HG03432 (cell line): Measurements from ENCODE around the gene FBXL7.

Source experiments
- ATAC-seq: cut with Tn5 transposase; IDR thresholded peaks from one replicate; pipeline ENCODE4 v1.9.1; 2021; ENCODE audit warnings: mild to moderate bottlenecking, moderate library complexity; ENCODE audit not compliant: unreplicated experiment

The FBXL7 gene

GRCh38 chr5:15932066-15932465 is 432.1 kb downstream of the FBXL7 start:
- ATAC-seq: no peak

DNA sequence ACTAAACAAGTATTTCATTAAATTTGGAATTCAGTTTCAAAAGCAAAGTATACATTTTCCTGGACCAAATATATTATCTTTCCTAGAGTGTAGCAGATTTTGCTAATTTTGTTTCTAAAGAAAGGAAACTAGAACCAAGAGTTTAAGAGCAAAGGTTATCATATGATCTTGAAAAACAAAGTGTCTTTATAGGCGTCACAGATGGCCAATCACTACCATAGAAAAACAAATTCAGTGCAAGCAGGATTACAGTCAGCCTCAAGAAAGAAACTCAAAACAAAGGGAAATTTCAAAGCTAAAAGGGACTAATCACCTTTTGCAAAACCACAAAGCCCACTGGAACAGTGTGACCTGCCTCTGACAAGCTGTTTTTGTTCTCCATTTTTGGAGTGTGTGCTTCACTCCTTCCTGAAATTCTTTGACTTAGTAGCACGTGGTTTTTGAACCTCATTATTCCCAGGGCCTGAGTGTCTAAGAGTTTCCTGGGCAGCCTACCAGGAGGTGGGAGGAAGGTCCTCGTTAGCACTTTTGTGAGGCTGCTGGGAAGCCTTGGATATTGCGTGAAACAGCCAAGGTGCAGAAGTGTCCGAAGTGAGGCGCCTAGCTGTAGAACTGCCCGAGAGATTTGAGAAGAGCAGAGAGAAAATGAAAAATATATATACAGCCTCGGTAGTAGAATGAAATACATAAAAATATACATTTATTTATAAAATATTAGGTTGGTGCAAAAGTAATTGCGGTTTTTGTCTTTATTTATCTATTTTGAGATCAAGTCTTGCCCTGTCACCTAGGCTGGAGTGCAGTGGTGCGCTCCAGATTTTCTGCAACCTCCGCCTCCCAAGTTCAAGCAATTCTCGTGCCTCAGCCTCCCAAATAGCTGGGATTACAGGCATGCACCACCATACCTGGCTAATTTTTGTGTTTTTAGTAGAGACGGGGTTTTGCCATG is 433.6 kb downstream of the FBXL7 start:
- no peak for ATAC-seq

DNA sequence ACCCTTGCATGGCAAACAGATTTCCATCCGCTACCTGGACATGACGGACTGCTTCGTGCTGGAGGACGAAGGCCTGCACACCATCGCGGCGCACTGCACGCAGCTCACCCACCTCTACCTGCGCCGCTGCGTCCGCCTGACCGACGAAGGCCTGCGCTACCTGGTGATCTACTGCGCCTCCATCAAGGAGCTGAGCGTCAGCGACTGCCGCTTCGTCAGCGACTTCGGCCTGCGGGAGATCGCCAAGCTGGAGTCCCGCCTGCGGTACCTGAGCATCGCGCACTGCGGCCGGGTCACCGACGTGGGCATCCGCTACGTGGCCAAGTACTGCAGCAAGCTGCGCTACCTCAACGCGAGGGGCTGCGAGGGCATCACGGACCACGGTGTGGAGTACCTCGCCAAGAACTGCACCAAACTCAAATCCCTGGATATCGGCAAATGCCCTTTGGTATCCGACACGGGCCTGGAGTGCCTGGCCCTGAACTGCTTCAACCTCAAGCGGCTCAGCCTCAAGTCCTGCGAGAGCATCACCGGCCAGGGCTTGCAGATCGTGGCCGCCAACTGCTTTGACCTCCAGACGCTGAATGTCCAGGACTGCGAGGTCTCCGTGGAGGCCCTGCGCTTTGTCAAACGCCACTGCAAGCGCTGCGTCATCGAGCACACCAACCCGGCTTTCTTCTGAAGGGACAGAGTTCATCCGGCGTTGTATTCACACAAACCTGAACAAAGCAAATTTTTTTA is 436.7 kb downstream of the FBXL7 start:
- no peak for ATAC-seq

DNA sequence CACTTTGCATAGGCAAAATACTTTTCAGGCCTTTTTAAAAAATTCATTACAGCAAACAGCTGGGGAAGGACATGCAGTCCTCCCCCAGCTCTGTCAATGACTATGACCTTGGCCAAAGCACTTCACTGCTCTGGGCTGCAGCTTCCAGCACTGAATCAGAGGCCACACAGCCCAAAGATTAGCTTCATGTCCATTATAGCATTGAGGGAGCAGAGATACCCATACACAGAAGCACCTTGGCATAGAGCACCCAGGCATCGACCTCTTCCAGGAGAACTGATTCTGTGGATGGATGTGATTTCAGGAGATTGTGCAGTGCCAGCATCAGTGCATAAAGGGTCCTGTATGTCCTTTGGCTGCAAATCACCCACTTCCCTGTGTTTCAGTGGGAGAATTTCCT is 437.7 kb downstream of the FBXL7 start:
- no peak for ATAC-seq

DNA sequence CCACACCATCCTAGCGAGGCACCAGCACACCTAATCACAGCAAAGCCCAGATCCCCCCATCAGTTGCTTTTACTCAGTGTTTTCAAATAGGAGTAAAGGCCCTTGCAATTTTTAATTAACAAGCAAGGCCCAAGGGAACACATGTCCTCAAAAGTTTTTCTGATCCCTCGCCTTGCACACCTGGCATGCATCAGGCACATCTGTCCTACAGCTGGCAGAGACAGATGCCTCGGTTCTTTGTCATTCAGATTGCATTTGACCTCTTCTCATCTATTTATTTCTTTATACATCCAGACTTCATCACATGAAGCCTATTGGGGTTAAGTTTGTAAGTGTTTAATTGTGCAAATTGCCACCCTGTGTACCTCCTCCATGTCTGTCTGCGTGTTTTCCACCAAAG is 438.2 kb downstream of the FBXL7 start:
- ATAC-seq: no peak

GRCh38 chr5:15938961-15939360 is 439.0 kb downstream of the FBXL7 start:
- ATAC-seq: no peak

- ATAC-seq: no peak
Observed at GRCh38 chr5:15940905-15941304, 440.9 kb downstream of the FBXL7 start.

DNA sequence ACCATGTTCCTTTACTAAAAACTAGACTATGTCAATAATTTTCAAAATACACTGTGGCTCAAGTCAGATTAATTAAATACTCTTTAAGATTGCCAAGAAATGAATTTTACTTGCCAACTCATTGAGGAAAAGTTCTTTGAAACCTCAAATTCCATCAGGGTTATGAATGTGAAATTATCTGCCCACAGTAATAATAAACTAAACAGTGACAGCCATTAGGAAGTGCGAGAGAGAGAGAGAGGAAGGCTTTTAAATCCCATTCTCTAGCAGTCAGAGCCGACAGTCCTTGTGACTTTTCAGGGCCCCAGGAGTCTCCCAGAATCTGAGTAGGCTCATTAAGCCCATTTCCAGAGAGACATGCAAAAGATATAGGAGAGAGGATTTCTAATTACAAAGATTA is 443.5 kb downstream of the FBXL7 start:
- ATAC-seq: no peak

DNA sequence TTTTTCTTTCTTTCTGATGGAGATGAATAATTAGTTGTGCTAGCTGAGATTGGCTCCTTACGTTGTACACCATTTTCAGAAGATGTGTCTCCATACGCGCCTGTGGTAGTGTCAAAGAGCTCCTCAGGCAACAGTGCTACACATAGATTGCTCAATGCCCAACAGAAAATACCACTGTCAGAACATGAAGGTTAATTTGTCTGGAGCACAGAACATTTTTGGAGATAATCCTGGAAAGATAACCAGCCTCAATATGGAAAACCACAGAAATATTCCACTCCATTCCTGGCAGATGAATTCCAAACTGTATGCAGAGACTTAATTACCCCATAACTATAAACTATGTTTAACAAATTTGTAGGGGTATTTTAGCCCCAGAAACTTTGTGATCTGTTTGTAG is 446.0 kb downstream of the FBXL7 start:
- ATAC-seq: no peak

- no peak for ATAC-seq
Observed at GRCh38 chr5:15948190-15948589, 448.2 kb downstream of the FBXL7 start.

DNA sequence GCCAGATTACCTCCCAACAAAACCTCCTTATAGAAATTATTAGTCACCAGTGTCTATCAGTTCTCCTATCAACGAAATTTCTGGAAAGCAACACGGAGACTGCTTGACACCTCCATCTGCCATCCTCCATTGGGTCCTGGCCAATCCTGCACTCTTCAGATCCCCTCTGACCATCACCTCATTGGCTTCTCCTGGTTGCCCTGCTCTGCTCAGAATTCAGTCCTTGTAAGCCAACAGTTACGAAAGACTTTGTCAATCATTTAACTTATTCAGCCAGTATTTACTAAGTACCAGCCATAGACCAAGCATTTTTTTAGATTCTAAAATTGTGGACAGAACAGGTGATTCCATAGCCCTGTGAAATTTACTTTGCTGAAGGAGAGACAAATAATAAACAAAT is 451.1 kb downstream of the FBXL7 start:
- no peak for ATAC-seq

GRCh38 chr5:15951550-15951949 is 451.6 kb downstream of the FBXL7 start:
- ATAC-seq: no peak

- no peak for ATAC-seq
Observed at GRCh38 chr5:15956622-15957021, 456.6 kb downstream of the FBXL7 start.

DNA sequence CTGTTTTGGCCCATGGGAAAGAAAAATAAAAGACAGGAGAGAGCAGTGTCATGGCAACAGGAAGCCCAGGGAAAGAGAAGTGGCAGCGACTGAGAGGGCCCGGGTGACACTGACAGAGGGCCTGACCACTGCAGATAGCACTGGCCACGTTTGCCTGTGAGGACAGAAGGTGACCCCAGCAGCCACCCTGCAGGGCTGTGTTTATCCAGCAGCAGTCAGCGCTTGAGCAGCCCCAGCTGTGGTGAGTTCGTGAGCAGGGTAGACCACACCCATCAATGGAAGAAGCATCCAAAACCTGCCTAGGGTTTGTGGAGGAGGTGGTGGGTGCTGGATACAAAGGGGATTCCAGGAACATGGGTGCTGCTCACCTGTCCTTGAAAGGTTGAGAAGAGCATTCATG is 457.1 kb downstream of the FBXL7 start:
- ATAC-seq: no peak

DNA sequence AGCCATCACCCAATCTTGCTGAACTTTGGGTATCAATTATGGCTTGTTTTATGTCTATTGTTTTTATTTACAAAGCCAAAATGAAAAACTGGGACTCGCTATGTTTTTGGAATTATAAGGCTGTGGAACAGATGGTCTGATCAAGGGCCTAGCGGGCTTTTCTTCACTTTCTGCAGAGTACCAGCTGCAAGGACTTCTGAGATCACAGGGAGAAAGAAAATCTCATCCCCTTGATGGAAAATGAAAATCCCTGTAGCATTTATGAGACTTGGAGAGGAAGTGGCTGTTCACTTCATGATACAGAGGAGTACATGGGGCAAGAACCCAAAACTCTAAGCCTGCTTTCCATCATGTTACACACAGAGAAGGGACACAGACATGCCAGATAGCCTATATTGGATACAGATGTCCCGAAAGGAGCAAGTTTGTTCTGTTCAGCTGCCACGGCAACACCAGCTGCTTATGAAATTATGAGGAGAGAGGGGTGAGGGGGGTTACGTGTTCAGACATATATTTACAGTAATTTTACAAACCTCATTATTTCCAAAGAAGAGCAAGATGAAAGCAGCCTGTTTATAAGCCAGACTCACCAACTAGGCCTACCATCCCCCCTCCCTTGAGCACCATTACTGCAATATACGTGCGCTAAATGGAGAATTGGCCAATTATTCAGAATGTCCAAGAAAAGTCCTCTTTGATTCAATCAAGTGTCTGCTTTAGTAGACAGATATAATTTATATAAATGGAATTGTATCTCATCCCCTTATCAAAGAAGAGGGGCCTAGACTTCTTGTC is 459.6 kb downstream of the FBXL7 start:
- ATAC-seq: no peak

- ATAC-seq: no peak
Observed at GRCh38 chr5:15966066-15966640, 466.2 kb downstream of the FBXL7 start.

- ATAC-seq: no peak
Observed at GRCh38 chr5:15966651-15967050, 466.7 kb downstream of the FBXL7 start.

DNA sequence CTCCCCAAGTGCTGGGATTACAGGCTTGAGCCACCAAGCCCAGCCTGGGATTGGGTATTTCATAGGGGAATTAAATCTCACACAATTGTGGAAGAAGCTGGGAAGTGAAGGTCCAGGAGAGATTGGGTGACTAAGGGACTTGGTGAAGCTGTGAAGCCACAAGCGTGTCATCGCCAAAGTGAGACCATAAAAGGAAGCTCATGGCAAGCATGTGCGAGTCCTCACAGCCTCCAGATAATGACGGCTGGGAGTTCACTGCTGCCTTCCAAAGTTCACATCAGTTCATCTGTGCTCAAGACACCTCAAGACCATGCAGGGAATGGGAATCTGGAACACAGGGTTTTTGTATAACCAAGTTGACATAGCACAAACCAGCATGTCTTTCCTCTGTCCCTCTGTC is 469.0 kb downstream of the FBXL7 start:
- ATAC-seq: no peak

- no peak for ATAC-seq
Observed at GRCh38 chr5:15977851-15978250, 477.9 kb downstream of the FBXL7 start.

DNA sequence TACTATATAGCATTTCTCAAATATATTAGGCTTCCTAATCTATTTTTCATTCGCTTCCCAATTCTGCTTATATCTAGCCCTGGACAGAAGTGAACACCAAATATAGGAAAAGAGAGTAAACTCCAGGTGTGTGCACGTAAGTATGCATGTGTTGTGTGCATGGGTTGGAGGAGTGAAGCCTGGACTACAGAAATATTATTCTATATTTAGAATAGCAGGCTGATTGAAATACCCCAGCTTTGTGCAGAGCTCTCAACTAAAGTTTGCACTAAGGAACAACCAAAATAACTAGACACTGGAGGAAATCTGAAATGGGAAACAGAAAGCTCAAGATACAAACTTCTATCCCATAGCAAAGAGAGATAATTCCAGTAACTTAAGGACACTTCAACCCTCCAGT is 480.9 kb downstream of the FBXL7 start:
- ATAC-seq: no peak

DNA sequence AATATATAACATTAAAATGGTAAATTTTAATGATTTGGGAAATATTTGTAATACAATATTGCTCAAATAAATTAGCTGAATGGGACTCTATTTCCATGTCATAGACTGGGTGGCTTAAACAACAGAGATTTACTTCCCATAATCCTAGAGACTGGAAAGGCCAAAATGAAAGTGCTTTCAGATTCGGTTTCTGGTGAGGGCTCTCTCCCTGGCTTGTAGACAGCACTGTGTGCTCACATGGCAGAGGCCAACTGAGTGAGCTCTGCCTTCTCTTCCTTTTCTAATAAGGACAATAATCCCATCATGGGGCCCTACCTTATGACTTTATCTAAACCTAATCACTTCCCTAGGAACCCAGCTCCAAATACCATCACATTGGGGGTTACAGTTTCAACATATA is 483.4 kb downstream of the FBXL7 start:
- ATAC-seq: no peak
